Aortic smooth muscle cell (primary cell): ENCODE results near the gene SPANXN5. TPM values are rescaled to one million over a fixed set of nuclear protein-coding genes. Genes with fewer than 3 reads are reported as not detected.

Experiments used
- total RNA-seq: library from RNA; depleted of rRNA; stranded (reverse); fragments of >200 nt; gene quantifications from 2 replicates; pipeline ENCODE4 v1.2.3, GENCODE V29; 2014

The SPANXN5 gene
- not detected in 2 replicates for total RNA-seq

DNA sequence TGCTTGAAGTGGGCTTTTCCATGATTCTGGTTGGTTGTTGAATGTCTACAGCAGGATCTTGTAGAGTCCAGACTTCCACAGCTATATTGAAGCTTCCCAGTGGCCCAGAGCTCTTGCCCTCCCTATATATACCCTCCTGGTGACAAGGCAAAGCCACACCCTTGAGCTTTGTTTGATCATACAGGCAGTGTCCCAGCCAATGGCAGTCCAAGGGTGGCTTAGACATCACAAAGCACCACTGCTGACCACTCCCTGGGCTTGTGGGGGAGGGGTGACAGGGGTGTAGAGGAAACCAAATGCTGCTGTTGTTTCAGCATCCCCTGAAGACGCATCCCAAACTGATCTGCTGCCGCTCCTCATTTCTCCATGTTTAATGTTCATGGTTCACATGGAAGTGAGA lies at the start of gene SPANXN5:
SPANXN5 (minus strand) TSS at position 101 of the 400 bp plus-strand sequence; CDS start at position 22, 79 bp downstream.

DNA sequence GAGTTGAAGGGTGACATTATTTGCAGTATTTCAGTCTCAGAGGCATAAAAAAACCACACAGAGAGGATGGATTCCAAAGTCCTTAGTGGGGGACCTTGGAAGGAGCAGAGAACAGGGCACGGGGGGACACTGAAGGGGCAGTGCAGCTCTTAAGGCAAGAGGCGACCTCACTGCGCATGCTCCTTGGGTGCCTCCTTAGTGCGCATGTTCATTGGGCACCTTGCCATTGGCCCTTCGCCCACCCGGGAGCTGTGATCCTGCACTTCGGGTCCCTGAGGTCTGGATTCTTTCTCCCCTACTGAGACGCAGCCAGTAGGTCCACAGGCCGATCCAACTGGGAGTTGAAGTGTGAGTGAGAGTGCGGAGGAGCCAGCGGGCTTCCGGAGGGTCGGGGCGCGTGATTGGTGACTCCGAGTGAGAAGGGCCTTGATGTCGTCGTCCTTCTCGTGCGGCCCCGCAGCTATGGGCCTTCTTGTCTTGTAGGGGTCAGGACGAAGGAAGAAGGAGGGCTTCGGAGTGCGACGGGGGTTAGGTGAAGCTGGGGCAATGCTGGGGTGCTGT lies 13.9 kb upstream of the SPANXN5 start, which contains the start of gene XAGE5:
XAGE5 (plus strand) TSS at position 223 of the 561 bp plus-strand sequence. CDS start 1,280 bp downstream, outside the sequence.

DNA sequence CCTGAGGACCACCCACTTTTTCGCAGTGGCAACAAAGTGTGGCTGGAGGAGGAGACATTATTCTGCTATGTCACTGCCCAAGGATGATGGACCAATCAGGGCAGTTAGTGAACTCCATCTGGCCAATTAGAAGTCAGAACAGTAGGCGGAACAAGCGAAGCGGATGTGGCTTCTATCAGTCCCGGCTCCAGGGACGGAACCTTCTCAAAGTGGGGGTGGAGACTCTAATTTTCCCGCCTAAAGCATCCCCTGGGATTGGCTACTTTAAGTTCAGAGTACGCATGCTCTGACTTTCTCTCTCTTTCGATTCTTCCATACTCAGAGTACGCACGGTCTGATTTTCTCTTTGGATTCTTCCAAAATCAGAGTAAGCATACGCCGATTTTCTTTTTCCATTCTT lies 46.3 kb downstream of the SPANXN5 start, which contains the start of gene SSX2B:
SSX2B (plus strand) TSS at position 301 of the 400 bp plus-strand sequence. CDS start 1,429 bp downstream, outside the sequence.

Other genes starting within 250 kb of the SPANXN5 start
- not detected in 2 replicates for gene SSX7, start 142.5 kb downstream of the SPANXN5 start, total RNA-seq
- gene SSX2, start 90.2 kb downstream of the SPANXN5 start, total RNA-seq, result not detected in 2 replicates
- not detected in 2 replicates for gene SSX2B, start 46.2 kb downstream of the SPANXN5 start, total RNA-seq
- not detected in 2 replicates for gene XAGE5, start 13.9 kb upstream of the SPANXN5 start, total RNA-seq
- not detected in 2 replicates for gene XAGE3, start 70.7 kb upstream of the SPANXN5 start, total RNA-seq
- 15.8 and 18.1 TPM in 2 replicates for gene FAM156B, start 99.9 kb upstream of the SPANXN5 start, total RNA-seq
- gene FAM156A, start 161.1 kb upstream of the SPANXN5 start, total RNA-seq, result 9.3 and 10.4 TPM in 2 replicates